Esophagus squamous epithelium (tissue), 4 donors: ENCODE data around the gene CTDSPL2.

Source experiments
- CTCF ChIP-seq, 6 experiments: fragments of 450-650 bp in 4 of 6; fragments of 200-600 bp in 2 of 6; sonication (generic) in 2 of 6; IDR thresholded peaks; one replicate each; pipeline ENCODE4 v1.5.1; 2016 to 2019; ENCODE audit warnings: antibody characterized with exemption in 6 of 6, mild to moderate bottlenecking in 4 of 6, moderate library complexity in 4 of 6
- POLR2A ChIP-seq, 4 donors: fragments of 450-650 bp; IDR thresholded peaks; one replicate each; pipeline ENCODE4 v1.6.1; 2017; ENCODE audit warnings: antibody characterized with exemption in 4 of 4, mild to moderate bottlenecking in 4 of 4, moderate library complexity in 3 of 4

GRCh38 chr15:44537735-44538240, 110.4 kb downstream of the CTDSPL2 start:
- TF ChIP-seq POLR2A (IDR thresholded peaks at IDR 0.05): no peak
- TF ChIP-seq CTCF (IDR thresholded peaks at IDR 0.05): no peak
